Subcutaneous adipose tissue (tissue), 4 donors: ENCODE data around the gene STBD1. TPM values are rescaled to one million over a fixed set of nuclear protein-coding genes. Genes with fewer than 3 reads are reported as not detected.

Experiments
- total RNA-seq, 4 donors: library from RNA; depleted of rRNA; stranded (reverse); fragments of >200 nt; gene quantifications; one replicate each; pipeline ENCODE4 v1.1.0, GENCODE V29; 2016
- TF ChIP-seq, protein P1 (sequence below): fragments of 450-650 bp; IDR thresholded peaks from one replicate; pipeline ENCODE4 v1.5.1; 2016; ENCODE audit warnings: low read depth, mild to moderate bottlenecking, control low read depth, antibody characterized with exemption, moderate library complexity

STBD1 gene
- total RNA-seq, 4 donors from 2014 or later, result 25.8 to 62.0 (median 36.4) TPM

- TF ChIP-seq, protein P1, sequence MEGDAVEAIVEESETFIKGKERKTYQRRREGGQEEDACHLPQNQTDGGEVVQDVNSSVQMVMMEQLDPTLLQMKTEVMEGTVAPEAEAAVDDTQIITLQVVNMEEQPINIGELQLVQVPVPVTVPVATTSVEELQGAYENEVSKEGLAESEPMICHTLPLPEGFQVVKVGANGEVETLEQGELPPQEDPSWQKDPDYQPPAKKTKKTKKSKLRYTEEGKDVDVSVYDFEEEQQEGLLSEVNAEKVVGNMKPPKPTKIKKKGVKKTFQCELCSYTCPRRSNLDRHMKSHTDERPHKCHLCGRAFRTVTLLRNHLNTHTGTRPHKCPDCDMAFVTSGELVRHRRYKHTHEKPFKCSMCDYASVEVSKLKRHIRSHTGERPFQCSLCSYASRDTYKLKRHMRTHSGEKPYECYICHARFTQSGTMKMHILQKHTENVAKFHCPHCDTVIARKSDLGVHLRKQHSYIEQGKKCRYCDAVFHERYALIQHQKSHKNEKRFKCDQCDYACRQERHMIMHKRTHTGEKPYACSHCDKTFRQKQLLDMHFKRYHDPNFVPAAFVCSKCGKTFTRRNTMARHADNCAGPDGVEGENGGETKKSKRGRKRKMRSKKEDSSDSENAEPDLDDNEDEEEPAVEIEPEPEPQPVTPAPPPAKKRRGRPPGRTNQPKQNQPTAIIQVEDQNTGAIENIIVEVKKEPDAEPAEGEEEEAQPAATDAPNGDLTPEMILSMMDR, result no peak
Observed at GRCh38 chr4:76293772-76294171, 12.8 kb upstream of the STBD1 start.

DNA sequence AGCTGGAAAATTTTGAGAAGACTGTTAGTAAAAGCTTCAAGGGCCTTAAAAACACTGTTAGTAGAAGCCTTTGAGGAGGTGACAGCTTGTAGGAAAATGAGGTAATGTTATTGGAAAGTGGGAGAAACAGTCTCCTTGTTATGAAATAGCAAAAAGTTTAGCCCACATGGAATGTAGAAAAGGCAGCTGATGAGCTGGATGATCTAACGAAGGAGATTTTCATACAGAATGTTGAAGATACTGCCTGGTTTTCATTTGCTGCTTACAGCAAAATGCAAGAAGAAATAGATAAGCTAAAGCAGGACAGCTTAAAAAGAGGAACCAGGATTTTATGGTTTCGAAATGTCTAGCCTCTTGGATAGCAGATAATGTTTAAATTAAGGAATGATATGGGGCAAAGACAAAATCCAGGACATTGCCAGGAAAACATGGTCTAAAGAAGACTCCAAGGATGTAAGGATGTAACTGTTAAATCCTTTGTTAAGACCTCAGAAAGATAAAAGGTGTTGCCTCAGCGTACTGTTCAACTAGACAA is 10.2 kb upstream of the STBD1 start:
- TF ChIP-seq, protein P1, result no peak

DNA sequence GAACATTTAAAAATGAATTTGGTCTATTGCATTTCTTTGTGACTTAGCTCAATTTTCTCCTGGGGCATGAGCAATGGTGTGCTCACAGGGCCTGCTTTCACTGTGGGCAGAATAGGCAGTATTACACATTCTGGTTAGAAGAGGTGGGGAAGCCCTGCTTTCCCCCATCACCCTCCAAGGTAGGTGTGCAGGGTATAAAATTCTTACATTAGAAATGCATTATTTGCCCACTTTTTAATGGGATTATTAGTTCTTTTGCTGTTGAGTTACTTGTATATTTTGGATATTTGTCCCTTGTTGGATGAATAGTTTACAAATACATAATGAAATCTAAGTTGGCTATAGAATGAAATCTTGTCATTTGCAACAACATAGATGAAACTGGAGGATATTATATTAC is 8.3 kb upstream of the STBD1 start:
- TF ChIP-seq, protein P1, result no peak

DNA sequence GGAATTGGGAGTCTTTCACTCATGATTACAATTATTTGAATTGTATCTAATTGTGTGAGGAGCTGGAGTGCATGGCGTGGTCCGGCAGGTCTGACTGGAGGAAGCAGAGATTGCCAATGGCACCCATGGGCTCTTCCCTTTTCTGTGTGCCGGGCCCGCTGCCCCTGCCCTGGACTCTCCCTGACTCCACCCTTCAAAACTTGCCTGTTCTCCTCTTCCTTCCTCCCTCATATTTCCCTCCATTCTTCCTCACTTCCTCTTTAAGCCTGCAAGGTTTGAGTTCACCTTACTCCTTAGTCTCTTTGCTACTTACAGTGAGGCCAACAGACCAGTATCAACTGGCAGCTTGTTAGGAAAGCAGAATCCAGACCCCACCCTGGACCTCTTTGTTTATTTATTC is 6.5 kb upstream of the STBD1 start:
- TF ChIP-seq, protein P1, result no peak

DNA sequence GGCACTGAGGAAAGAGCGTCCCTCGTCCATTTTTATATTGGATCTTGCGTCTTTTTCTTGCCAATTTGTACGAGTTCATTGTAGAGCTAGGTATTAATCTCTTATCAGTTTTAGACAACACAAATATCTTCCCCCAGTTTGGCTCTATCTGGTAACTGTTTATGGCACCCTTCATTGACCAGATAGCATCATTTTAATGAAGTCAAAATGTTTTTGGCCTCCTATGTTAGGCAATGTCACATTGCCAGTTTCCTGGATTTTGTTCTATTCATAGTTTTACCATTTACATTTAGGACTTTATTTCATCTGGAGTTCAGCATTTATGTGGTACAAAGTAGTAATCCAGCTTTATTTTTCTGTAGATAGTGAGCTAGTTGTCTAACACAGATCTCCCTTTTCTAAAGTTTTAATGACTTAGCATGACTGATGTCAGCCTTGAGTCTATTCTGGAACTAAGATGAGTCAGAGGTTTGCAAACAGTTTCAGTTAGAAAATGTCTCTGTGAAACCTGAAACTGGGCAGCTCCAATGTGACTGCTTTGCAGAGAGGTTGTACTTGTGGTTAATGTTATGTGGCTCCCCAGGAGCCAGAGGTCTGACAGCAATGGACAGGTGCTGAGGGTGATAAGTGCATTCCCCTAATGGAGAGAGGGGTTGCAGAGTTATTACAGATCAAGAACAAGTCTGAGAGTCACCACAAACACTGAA is 5.3 kb upstream of the STBD1 start:
- TF ChIP-seq, protein P1, result no peak

GRCh38 chr4:76301775-76302162 is 4.8 kb upstream of the STBD1 start:
- TF ChIP-seq, protein P1, result no peak

DNA sequence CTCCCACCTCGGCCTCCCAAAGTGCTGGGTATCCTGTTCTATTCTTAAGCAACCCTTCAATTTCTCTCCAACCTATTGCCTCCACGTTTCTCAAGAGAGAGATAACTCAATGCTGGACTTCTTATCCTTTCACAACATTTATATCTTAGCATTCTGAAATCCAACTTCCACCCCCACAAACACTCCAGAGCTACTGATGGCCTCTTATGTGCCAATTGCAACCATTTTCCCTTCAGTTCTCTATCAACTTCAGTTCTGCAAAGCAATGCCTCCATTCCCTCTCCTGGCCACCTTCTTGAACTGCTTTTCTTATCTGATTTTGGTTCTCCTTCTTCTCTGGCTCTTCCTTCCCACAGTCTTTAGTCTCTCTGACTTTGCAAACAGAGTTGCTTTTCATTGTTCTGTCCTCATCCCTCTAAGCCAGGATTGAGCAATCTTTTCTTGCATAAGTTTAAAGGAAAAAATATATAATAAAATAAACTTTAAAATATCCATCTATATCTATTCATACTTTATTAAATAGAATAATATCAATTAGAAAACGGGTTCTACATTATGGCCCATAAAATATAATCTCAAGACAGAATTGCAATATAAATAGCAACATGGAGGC is 3.6 kb upstream of the STBD1 start:
- TF ChIP-seq, protein P1, result no peak
